ENCODE data around the gene MPZL2. TPM values are rescaled to one million over a fixed set of nuclear protein-coding genes. Genes with fewer than 3 reads are reported as not detected.

MPZL2 gene
- total RNA-seq, 1 experiment from 2014 or later: 1.8 TPM

- in situ Hi-C loops (cut with HindIII; ENCODE audit: low pct_unique_long_range_greater_than_20kb, low sequenced_read_pairs): no loop called here
- ChIA-PET POLR2A (no interaction called here), CTCF (no interaction called here)
- TF ChIP-seq CTCF (IDR thresholded peaks at IDR 0.05) (no peak), POLR2AphosphoS5 (IDR thresholded peaks at IDR 0.05; ENCODE audit: low read depth, low read length) (no peak), TCF7L2 (IDR thresholded peaks at IDR 0.05; ENCODE audit: low read depth, low read length) (no peak), SIN3A (IDR thresholded peaks at IDR 0.05; ENCODE audit: borderline replicate concordance, insufficient read depth, low read depth, low read length) (no peak), REST (IDR thresholded peaks at IDR 0.05; ENCODE audit: insufficient read depth in 1 of 2, low read depth in 2 of 2, low read length in 1 of 2) (no peak)
- intact Hi-C loops (cut with micrococcal nuclease; ENCODE audit: unreplicated experiment): no loop called here
- ATAC-seq (no peak), DNase-seq (ENCODE audit: low read depth, low spot score) (no peak)
- Histone ChIP-seq H3K9me3 (ENCODE audit: control insufficient read depth, insufficient read depth, low read depth, low read length) (no peaks in the 10 kb centered on the region), H3K27ac (ENCODE audit: low read length) (no peak overlapping the region), H3K4me3 (ENCODE audit: low read depth in 2 of 2, low read length in 2 of 2) (no peak overlapping the region), H3K27me3 (ENCODE audit: control insufficient read depth, insufficient read depth, low read length) (peaks cover 11% of the 10 kb centered on the region), H3K36me3 (ENCODE audit: control insufficient read depth, insufficient read depth, low read length) (no peaks in the 10 kb centered on the region), H3K4me1 (ENCODE audit: control insufficient read depth, insufficient read depth, low read length) (no peaks in the 10 kb centered on the region)
- BruUV-seq (replicated peaks): no TSS peak
Observed at GRCh38 chr11:118243993-118244762, 19.9 kb downstream of the MPZL2 start.

GRCh38 chr11:118243161-118243560 lies 20.9 kb downstream of the MPZL2 start:
- TF ChIP-seq POLR2AphosphoS5 (IDR thresholded peaks at IDR 0.05; ENCODE audit: low read depth, low read length): no peak
- TF ChIP-seq REST (IDR thresholded peaks at IDR 0.05; ENCODE audit: insufficient read depth in 1 of 2, low read depth in 2 of 2, low read length in 1 of 2): no peak
- TF ChIP-seq CTCF (IDR thresholded peaks at IDR 0.05): no peak
- no peak for TF ChIP-seq SIN3A (IDR thresholded peaks at IDR 0.05; ENCODE audit: borderline replicate concordance, insufficient read depth, low read depth, low read length)
- TF ChIP-seq TCF7L2 (IDR thresholded peaks at IDR 0.05; ENCODE audit: low read depth, low read length): no peak
- Histone ChIP-seq H3K36me3 (ENCODE audit: control insufficient read depth, insufficient read depth, low read length) (no peaks in the 10 kb centered on the region), H3K27ac (ENCODE audit: low read length) (no peak overlapping the region), H3K27me3 (ENCODE audit: control insufficient read depth, insufficient read depth, low read length) (peaks cover 8% of the 10 kb centered on the region), H3K9me3 (ENCODE audit: control insufficient read depth, insufficient read depth, low read depth, low read length) (no peaks in the 10 kb centered on the region), H3K4me3 (ENCODE audit: low read depth in 2 of 2, low read length in 2 of 2) (no peak overlapping the region), H3K4me1 (ENCODE audit: control insufficient read depth, insufficient read depth, low read length) (no peaks in the 10 kb centered on the region)
- in situ Hi-C loops (cut with HindIII; ENCODE audit: low pct_unique_long_range_greater_than_20kb, low sequenced_read_pairs) (no loop called here), intact Hi-C loops (cut with micrococcal nuclease; ENCODE audit: unreplicated experiment) (no loop called here)
- BruUV-seq (replicated peaks): no TSS peak
- ATAC-seq (no peak), DNase-seq (ENCODE audit: low read depth, low spot score) (no peak)
- CTCF ChIA-PET: no interaction called here
- POLR2A ChIA-PET: no interaction called here

Data from Panc1 (cell line).